GM12878 (cell line): ENCODE data around the gene TEKT2. TPM values are rescaled to one million over a fixed set of nuclear protein-coding genes. Genes with fewer than 3 reads are reported as not detected.

ENCODE experiments used
- CBX3 ChIP-seq: fragments of 200-600 bp; sonication (generic); IDR thresholded peaks from 2 replicates; pipeline ENCODE4 v1.6.1; 2016; ENCODE audit warnings: low read depth, borderline replicate concordance
- HDAC6 ChIP-seq: fragments of 200-600 bp; sonication (generic); IDR thresholded peaks from one replicate; pipeline ENCODE4 v1.8.0; 2017; ENCODE audit warnings: antibody characterized with exemption; ENCODE audit not compliant: unreplicated experiment
- MTA2 ChIP-seq: fragments of 450-650 bp; IDR thresholded peaks from 2 replicates; pipeline ENCODE4 v1.6.1; 2016; ENCODE audit warnings: low read depth, mild to moderate bottlenecking, moderate library complexity
- MYB ChIP-seq: fragments of 150-350 bp; IDR thresholded peaks from 2 replicates; pipeline ENCODE4 v1.6.1; 2014; ENCODE audit warnings: mild to moderate bottlenecking, low read depth, low read length, borderline replicate concordance
- ZBTB33 ChIP-seq: fragments of 450-650 bp; IDR thresholded peaks from 2 replicates; pipeline ENCODE4 v1.6.1; 2017; ENCODE audit warnings: mild to moderate bottlenecking
- ZBTB4 ChIP-seq: fragments of 450-650 bp; formaldehyde crosslinking; IDR thresholded peaks from 2 replicates; pipeline ENCODE4 v1.4.0; 2022; ENCODE audit warnings: mild to moderate bottlenecking, moderate library complexity
- polyA plus RNA-seq, 11 experiments: library from polyadenylated mRNA; depleted of rRNA in 4 of 11; unstranded in 6 of 11; stranded (reverse) in 5 of 11; fragments of >200 nt; fragmentation: Nextera tagmentation in 4 of 11; fragmentation: Illumina TruSeq in 1 of 11; extraction: Ambion mirVana in 4 of 11; extraction: Trizol in 1 of 11; gene quantifications; 1 replicate in 1 of 11; 2 replicates in 10 of 11; pipeline versions ENCODE4 v1.2.1 to v1.2.3, GENCODE V29; 2011 to 2016; ENCODE audit warnings: inconsistent platforms in 2 of 11, missing spikeins in 2 of 11, low read depth in 1 of 11
- total RNA-seq, 4 experiments: library from RNA; depleted of rRNA in 3 of 4; stranded (reverse); fragments of >200 nt in 3 of 4; fragmentation: Illumina TruSeq in 1 of 4; extraction: Trizol in 1 of 4; gene quantifications; 2 replicates each; pipeline versions ENCODE4 v1.2.1 to v1.2.3, GENCODE V29; 2013 to 2021
- TF ChIP-seq, protein P1 (sequence below): fragments of 450-650 bp; IDR thresholded peaks from 2 replicates; pipeline ENCODE4 v1.6.1; 2017; ENCODE audit warnings: mild to moderate bottlenecking, moderate library complexity

Gene TEKT2
- total and polyA plus RNA-seq, 10 of the 15 experiments (the other 5 are each of a cell fraction or from before 2014, with no cell fraction given) = 0.07 to 0.13 TPM; not detected in 8

DNA sequence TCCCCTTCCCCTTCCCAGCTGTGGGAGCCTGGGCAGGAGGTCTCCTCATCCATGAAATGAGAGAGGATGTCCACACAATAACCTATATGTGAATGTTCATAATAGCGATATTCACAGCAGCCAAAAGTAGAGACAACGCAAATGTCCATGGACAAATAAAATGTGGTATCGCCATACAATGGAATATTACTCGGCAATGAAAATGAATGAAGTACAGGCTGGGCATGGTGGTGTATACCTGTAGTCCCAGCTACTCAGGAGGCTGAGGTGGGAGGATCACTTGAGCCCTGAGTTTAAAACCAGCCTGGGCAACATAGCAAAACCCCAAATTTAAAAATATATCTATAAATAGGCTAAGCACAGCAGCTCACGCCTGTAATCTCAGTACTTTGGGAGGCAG lies 17.7 kb downstream of the TEKT2 start (continued):
- no peak for TF ChIP-seq ZBTB4
- no peak for TF ChIP-seq MYB
- no peak for TF ChIP-seq ZBTB33
- TF ChIP-seq, protein P1, sequence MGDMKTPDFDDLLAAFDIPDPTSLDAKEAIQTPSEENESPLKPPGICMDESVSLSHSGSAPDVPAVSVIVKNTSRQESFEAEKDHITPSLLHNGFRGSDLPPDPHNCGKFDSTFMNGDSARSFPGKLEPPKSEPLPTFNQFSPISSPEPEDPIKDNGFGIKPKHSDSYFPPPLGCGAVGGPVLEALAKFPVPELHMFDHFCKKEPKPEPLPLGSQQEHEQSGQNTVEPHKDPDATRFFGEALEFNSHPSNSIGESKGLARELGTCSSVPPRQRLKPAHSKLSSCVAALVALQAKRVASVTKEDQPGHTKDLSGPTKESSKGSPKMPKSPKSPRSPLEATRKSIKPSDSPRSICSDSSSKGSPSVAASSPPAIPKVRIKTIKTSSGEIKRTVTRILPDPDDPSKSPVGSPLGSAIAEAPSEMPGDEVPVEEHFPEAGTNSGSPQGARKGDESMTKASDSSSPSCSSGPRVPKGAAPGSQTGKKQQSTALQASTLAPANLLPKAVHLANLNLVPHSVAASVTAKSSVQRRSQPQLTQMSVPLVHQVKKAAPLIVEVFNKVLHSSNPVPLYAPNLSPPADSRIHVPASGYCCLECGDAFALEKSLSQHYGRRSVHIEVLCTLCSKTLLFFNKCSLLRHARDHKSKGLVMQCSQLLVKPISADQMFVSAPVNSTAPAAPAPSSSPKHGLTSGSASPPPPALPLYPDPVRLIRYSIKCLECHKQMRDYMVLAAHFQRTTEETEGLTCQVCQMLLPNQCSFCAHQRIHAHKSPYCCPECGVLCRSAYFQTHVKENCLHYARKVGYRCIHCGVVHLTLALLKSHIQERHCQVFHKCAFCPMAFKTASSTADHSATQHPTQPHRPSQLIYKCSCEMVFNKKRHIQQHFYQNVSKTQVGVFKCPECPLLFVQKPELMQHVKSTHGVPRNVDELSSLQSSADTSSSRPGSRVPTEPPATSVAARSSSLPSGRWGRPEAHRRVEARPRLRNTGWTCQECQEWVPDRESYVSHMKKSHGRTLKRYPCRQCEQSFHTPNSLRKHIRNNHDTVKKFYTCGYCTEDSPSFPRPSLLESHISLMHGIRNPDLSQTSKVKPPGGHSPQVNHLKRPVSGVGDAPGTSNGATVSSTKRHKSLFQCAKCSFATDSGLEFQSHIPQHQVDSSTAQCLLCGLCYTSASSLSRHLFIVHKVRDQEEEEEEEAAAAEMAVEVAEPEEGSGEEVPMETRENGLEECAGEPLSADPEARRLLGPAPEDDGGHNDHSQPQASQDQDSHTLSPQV = no peak
- TF ChIP-seq HDAC6 = no peak
- TF ChIP-seq MTA2 = no peak
- TF ChIP-seq CBX3 = no peak
